GM12801 (cell line): Measurements from ENCODE around the gene CDH12.

ENCODE experiments used
- CTCF ChIP-seq: IDR thresholded peaks from one replicate; pipeline ENCODE4 v1.5.1; 2011; ENCODE audit warnings: control low read depth; ENCODE audit not compliant: insufficient read length; ENCODE audit errors: extremely low read depth

The CDH12 gene

GRCh38 chr5:22650511-22650910 is 202.6 kb downstream of the CDH12 start:
- no peak for TF ChIP-seq CTCF

- TF ChIP-seq CTCF: no peak
Observed at GRCh38 chr5:22649074-22649473, 204.1 kb downstream of the CDH12 start.

GRCh38 chr5:22644859-22645258 is 208.3 kb downstream of the CDH12 start:
- TF ChIP-seq CTCF: no peak

- no peak for TF ChIP-seq CTCF
Observed at GRCh38 chr5:22643356-22643755, 209.8 kb downstream of the CDH12 start.

- no peak for TF ChIP-seq CTCF
Observed at GRCh38 chr5:22631683-22632082, 221.5 kb downstream of the CDH12 start.

- TF ChIP-seq CTCF: no peak
Observed at GRCh38 chr5:22627029-22627428, 226.1 kb downstream of the CDH12 start.

- no peak for TF ChIP-seq CTCF
Observed at GRCh38 chr5:22625451-22625850, 227.7 kb downstream of the CDH12 start.

- TF ChIP-seq CTCF: no peak
Observed at GRCh38 chr5:22621084-22621483, 232.1 kb downstream of the CDH12 start.
